KMS-11 (cell line): Measurements from ENCODE around the gene CA9.

ENCODE experiments used
- H2AFZ ChIP-seq: fragments of 200-600 bp; sonication (generic); 2 replicates; pipeline ENCODE4 v1.6.1; 2016; ENCODE audit warnings: antibody characterized with exemption, mixed run types, low read depth
- H3K27ac ChIP-seq: fragments of 200-600 bp; sonication (generic); 2 replicates; pipeline ENCODE4 v1.6.1; 2016; ENCODE audit warnings: mild to moderate bottlenecking, mixed run types
- H3K27me3 ChIP-seq: fragments of 200-600 bp; sonication (generic); 2 replicates; pipeline ENCODE4 v1.6.1; 2017; ENCODE audit warnings: mild to moderate bottlenecking, low read depth, mixed run types, moderate library complexity; ENCODE audit not compliant: insufficient read depth
- H3K36me3 ChIP-seq: fragments of 200-600 bp; sonication (generic); 2 replicates; pipeline ENCODE4 v1.6.1; 2017; ENCODE audit warnings: mild to moderate bottlenecking, mixed run types; ENCODE audit not compliant: insufficient read depth
- H3K4me1 ChIP-seq: fragments of 200-600 bp; sonication (generic); 2 replicates; pipeline ENCODE4 v1.6.1; 2016; ENCODE audit warnings: mild to moderate bottlenecking, low read depth, mixed run types; ENCODE audit not compliant: poor library complexity, severe bottlenecking
- H3K4me2 ChIP-seq: fragments of 200-600 bp; sonication (generic); 2 replicates; pipeline ENCODE4 v1.7.0; 2016; ENCODE audit warnings: mild to moderate bottlenecking, mixed run types
- H3K4me3 ChIP-seq: fragments of 200-600 bp; sonication (generic); IDR thresholded peaks from 2 replicates; pipeline ENCODE4 v1.6.1; 2017; ENCODE audit warnings: low read depth, low read length, mixed read lengths; ENCODE audit not compliant: insufficient read depth
- H3K79me2 ChIP-seq: fragments of 200-600 bp; sonication (generic); 2 replicates; pipeline ENCODE4 v1.6.1; 2016; ENCODE audit warnings: low read depth, mixed run types; ENCODE audit not compliant: insufficient read depth
- H3K9ac ChIP-seq: fragments of 200-600 bp; sonication (generic); 2 replicates; pipeline ENCODE4 v1.6.1; 2016; ENCODE audit warnings: mild to moderate bottlenecking, mixed run types
- H4K20me1 ChIP-seq: fragments of 200-600 bp; sonication (generic); 2 replicates; pipeline ENCODE4 v1.6.1; 2016; ENCODE audit warnings: mild to moderate bottlenecking, mixed run types; ENCODE audit not compliant: insufficient read depth
- CTCF ChIP-seq: fragments of 200-600 bp; sonication (generic); conservative IDR thresholded peaks from 2 replicates; pipeline ENCODE4 v1.6.1; 2017; ENCODE audit warnings: low read depth, mild to moderate bottlenecking, antibody characterized with exemption, low read length, moderate library complexity, mixed read lengths

CA9 gene

GRCh38 chr9:35717132-35717870 lies 43.6 kb downstream of the CA9 start:
- H4K20me1 ChIP-seq: no peaks in the 10 kb centered on the region
- no peaks in the 10 kb centered on the region for H3K27me3 ChIP-seq
- H3K9ac ChIP-seq: no peak overlapping the region
- no peak overlapping the region for H3K4me3 ChIP-seq
- H2AFZ ChIP-seq: no peak overlapping the region
- H3K36me3 ChIP-seq: peaks cover 3% of the 10 kb centered on the region; the same call in 1 of the 2 replicates
- TF ChIP-seq CTCF: no peak
- H3K4me2 ChIP-seq: no peak overlapping the region
- H3K79me2 ChIP-seq: no peaks in the 10 kb centered on the region
- H3K4me1 ChIP-seq: peaks cover 4% of the 10 kb centered on the region
- no peak overlapping the region for H3K27ac ChIP-seq

GRCh38 chr9:35718721-35719511 lies 45.2 kb downstream of the CA9 start:
- Histone ChIP-seq H2AFZ (no peak overlapping the region), H3K79me2 (no peaks in the 10 kb centered on the region), H3K27ac (no peak overlapping the region), H3K36me3 (peaks cover 3% of the 10 kb centered on the region; the same call in 1 of the 2 replicates), H3K4me3 (no peak overlapping the region), H3K9ac (no peak overlapping the region), H3K27me3 (no peaks in the 10 kb centered on the region), H4K20me1 (no peaks in the 10 kb centered on the region), H3K4me2 (no peak overlapping the region), H3K4me1 (no peaks in the 10 kb centered on the region)
- no peak for TF ChIP-seq CTCF

GRCh38 chr9:35719546-35719945 lies 45.8 kb downstream of the CA9 start:
- H2AFZ ChIP-seq: no peak overlapping the region
- H3K9ac ChIP-seq: no peak overlapping the region
- H3K4me1 ChIP-seq: no peaks in the 10 kb centered on the region
- no peak overlapping the region for H3K4me3 ChIP-seq
- no peaks in the 10 kb centered on the region for H3K27me3 ChIP-seq
- H3K79me2 ChIP-seq: no peaks in the 10 kb centered on the region
- H3K27ac ChIP-seq: no peak overlapping the region
- no peaks in the 10 kb centered on the region for H4K20me1 ChIP-seq
- H3K36me3 ChIP-seq: peaks cover 3% of the 10 kb centered on the region; the same call in 1 of the 2 replicates
- no peak for TF ChIP-seq CTCF
- H3K4me2 ChIP-seq: no peak overlapping the region

- H3K36me3 ChIP-seq: no peaks in the 10 kb centered on the region
- H3K79me2 ChIP-seq: peaks cover 16% of the 10 kb centered on the region; the same call in 1 of the 2 replicates
- H3K27me3 ChIP-seq: no peaks in the 10 kb centered on the region
- H2AFZ ChIP-seq: no peak overlapping the region
- no peak for TF ChIP-seq CTCF
- H3K4me2 ChIP-seq: no peak overlapping the region
- no peak overlapping the region for H3K9ac ChIP-seq
- H3K4me1 ChIP-seq: no peaks in the 10 kb centered on the region
- H3K4me3 ChIP-seq: no peak overlapping the region
- no peaks in the 10 kb centered on the region; the same call in none of the 2 replicates for H4K20me1 ChIP-seq
- H3K27ac ChIP-seq: no peak overlapping the region
Measured at GRCh38 chr9:35723426-35723825, 49.7 kb downstream of the CA9 start.
